Osteocyte (in vitro differentiated cells): ENCODE results near the gene DOCK8. TPM values are rescaled to one million over a fixed set of nuclear protein-coding genes. Genes with fewer than 3 reads are reported as not detected.

Experiments used
- DNase-seq: peaks from one replicate; pipeline ENCODE4 v3.0.0; 2021; ENCODE audit warnings: mixed read lengths; ENCODE audit not compliant: unreplicated experiment; ENCODE audit errors: extremely low spot score
- H3K27ac Mint-ChIP-seq: one replicate; pipeline ENCODE4 v1.8.0; 2021; ENCODE audit warnings: mild to moderate bottlenecking, mixed read lengths; ENCODE audit not compliant: unreplicated experiment
- H3K27me3 Mint-ChIP-seq: one replicate; pipeline ENCODE4 v1.8.0; 2021; ENCODE audit warnings: mixed read lengths; ENCODE audit not compliant: unreplicated experiment
- H3K36me3 Mint-ChIP-seq: one replicate; pipeline ENCODE4 v1.8.0; 2021; ENCODE audit warnings: mixed read lengths; ENCODE audit not compliant: unreplicated experiment
- H3K4me1 Mint-ChIP-seq: one replicate; pipeline ENCODE4 v1.8.0; 2021; ENCODE audit warnings: mixed read lengths; ENCODE audit not compliant: unreplicated experiment
- H3K4me3 Mint-ChIP-seq: one replicate; pipeline ENCODE4 v1.8.0; 2021; ENCODE audit warnings: mild to moderate bottlenecking, moderate library complexity, mixed read lengths; ENCODE audit not compliant: unreplicated experiment
- H3K9me3 Mint-ChIP-seq: one replicate; pipeline ENCODE4 v1.8.0; 2021; ENCODE audit warnings: mixed read lengths; ENCODE audit not compliant: unreplicated experiment
- CTCF ChIP-seq: fragments of 200-600 bp; sonication (generic); IDR thresholded peaks from 2 replicates; pipeline ENCODE4 v1.5.0; 2021; ENCODE audit warnings: antibody characterized with exemption, mild to moderate bottlenecking, moderate library complexity
- total RNA-seq: library from RNA; stranded (reverse); gene quantifications from 2 replicates; pipeline ENCODE4 v1.2.1, GENCODE V29; 2021

The DOCK8 gene
- total RNA-seq, 1 donor from 2014 or later: not detected

- Mint-ChIP-seq H3K9me3 (no peaks in the 10 kb centered on the region), H3K4me1 (no peaks in the 10 kb centered on the region), H3K27me3 (peaks cover 2% of the 10 kb centered on the region), H3K36me3 (no peaks in the 10 kb centered on the region), H3K4me3 (no peak overlapping the region), H3K27ac (no peak overlapping the region)
- no peak for TF ChIP-seq CTCF
- no peak for DNase-seq
Measured at GRCh38 chr9:489198-490197, 274.8 kb downstream of the DOCK8 start.

- Mint-ChIP-seq H3K27me3 (peaks cover 5% of the 10 kb centered on the region), H3K36me3 (no peaks in the 10 kb centered on the region), H3K4me1 (no peaks in the 10 kb centered on the region), H3K9me3 (no peaks in the 10 kb centered on the region), H3K4me3 (no peak overlapping the region), H3K27ac (no peak overlapping the region)
- no peak for TF ChIP-seq CTCF
- DNase-seq: no peak
Measured at GRCh38 chr9:494764-495163, 280.1 kb downstream of the DOCK8 start.

DNA sequence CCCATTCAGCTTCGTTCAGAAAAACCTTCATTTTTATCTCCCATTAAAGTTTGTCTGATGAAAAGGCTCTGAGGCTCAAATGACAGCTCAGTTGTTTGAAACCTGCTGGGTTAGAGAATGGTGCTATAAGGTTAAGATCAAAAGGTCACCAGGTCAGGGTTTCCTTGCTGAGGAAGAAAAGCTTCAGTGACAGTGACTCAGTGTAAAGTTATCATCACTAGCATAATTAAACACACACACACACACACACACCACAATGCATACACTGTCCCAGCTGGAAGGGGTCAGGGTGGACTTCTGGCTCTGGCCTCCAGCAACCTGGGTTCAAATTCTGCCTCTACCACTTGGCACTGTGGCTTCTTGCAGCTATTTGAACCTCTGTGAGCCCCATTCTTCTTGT lies 281.1 kb downstream of the DOCK8 start:
- no peak overlapping the region for H3K4me3 Mint-ChIP-seq
- TF ChIP-seq CTCF: no peak
- no peaks in the 10 kb centered on the region for H3K36me3 Mint-ChIP-seq
- DNase-seq: no peak
- H3K4me1 Mint-ChIP-seq: no peaks in the 10 kb centered on the region
- H3K9me3 Mint-ChIP-seq: no peaks in the 10 kb centered on the region
- H3K27me3 Mint-ChIP-seq: peaks cover 14% of the 10 kb centered on the region
- H3K27ac Mint-ChIP-seq: no peak overlapping the region

- Mint-ChIP-seq H3K27ac (no peak overlapping the region), H3K27me3 (peaks cover 59% of the 10 kb centered on the region), H3K36me3 (no peaks in the 10 kb centered on the region), H3K9me3 (no peaks in the 10 kb centered on the region), H3K4me1 (peaks cover 8% of the 10 kb centered on the region), H3K4me3 (peak overlapping the region; percentile 68)
- DNase-seq: no peak
- no peak for TF ChIP-seq CTCF
Measured at GRCh38 chr9:503326-503725, 288.7 kb downstream of the DOCK8 start.
